Erythroblast (primary cell): Measurements from ENCODE around the gene SLC19A1.

Experiments used
- GATA1 ChIP-seq: IDR thresholded peaks from 2 replicates; pipeline ENCODE4 v1.6.1; 2011; ENCODE audit warnings: low read depth, mild to moderate bottlenecking, control low read depth, low read length, moderate library complexity
- POLR2A ChIP-seq: IDR thresholded peaks from 2 replicates; pipeline ENCODE4 v1.6.1; 2011; ENCODE audit warnings: mild to moderate bottlenecking, low read length

GRCh38 chr21:45494135-45494850 lies 47.9 kb downstream of the SLC19A1 start:
- TF ChIP-seq POLR2A (no peak), GATA1 (no peak)
